ENCODE results near the gene TIMP2.

TIMP2 gene

DNA sequence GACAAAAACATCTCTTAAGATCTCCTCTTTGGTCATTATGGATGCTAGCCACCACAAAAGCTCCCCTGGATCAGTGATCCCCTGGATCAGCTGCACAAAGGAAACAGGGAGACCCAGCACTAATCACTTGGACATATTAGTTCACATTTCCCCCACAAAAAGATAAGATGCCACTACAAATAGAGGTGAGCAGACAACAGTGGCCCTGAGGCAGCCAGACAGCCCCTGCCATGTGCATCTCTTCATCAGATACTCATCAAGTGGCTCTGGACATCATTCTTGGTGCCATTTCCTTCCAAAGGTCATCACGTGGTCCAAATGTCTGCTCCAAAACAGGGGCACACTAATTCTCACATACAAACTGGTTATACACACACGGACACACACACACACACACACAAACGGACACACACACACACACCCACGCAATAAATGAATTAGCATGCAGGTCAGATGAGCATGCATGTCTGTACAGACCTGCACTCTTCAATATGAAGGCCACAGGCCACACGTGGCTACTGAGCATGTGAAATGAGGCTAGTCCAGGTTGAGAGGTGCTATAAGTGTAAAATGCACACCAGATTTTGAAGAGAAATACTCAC, 88.7 kb downstream of the TIMP2 start:
- DNase-seq (ENCODE audit: low spot score) = no peak

- no peak for DNase-seq (ENCODE audit: low spot score)
These were observed 90.6 kb downstream of the TIMP2 start for GRCh38 chr17:78834571-78834970.

- no peak for DNase-seq (ENCODE audit: low spot score)
These were observed 92.7 kb downstream of the TIMP2 start for GRCh38 chr17:78832541-78832810.

- DNase-seq (ENCODE audit: low spot score) = no peak
These were observed 93.3 kb downstream of the TIMP2 start for GRCh38 chr17:78831688-78832540.

DNA sequence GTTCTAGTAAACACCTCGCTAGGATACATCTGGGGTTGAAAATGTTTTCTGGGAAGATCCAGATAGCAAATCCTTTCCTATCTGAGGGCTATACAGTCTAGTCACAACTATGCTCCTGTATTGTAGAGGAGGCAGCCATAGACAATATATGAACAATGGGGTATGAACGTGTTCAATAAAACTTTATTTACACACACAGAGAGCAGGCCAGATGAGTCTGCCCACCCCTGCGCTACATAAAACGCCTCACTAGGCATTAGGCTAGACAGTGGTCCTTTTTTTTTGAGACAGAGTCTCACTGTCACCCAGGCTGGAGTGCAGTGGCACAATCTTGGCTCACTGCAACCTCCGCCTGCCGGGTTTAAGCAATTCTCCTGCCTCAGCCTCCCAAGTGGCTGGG, 95.7 kb downstream of the TIMP2 start:
- DNase-seq (ENCODE audit: low spot score) = no peak

- DNase-seq (ENCODE audit: low spot score) = peak; percentile 76
These were observed 96.6 kb downstream of the TIMP2 start for GRCh38 chr17:78828470-78829185.

DNA sequence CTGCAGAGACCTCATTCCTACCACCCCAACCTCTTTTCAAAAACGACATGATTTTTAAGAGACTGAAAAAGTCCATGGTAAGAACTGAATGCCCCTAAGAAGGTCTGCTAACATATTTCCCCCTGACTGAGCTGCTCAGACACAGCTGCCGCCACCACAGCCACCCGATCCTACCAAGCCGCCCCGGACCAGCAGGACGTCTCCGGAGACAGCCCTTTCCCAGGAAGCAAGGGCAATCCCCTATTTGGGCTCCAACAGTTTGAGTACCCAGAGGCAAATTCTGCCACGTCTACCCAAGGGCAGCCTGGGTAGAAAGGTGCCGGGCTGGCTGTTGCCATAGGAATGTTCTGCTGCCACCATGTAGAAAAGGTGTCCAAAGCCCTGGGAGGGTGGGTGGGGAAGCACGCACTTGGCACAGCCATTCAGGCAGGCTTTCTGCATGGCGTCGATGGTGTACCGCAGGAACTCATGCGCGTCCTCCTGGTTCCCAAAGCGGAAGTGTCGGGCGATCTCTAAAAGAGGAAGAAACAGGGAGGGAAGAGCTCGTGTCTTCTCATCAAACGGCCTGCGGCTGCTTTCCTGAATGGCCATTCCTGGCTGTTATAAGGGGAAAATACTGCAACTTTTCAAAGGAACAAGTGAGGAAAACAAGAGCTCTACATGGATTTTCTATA, 98.2 kb downstream of the TIMP2 start:
- no peak for DNase-seq (ENCODE audit: low spot score)

DNA sequence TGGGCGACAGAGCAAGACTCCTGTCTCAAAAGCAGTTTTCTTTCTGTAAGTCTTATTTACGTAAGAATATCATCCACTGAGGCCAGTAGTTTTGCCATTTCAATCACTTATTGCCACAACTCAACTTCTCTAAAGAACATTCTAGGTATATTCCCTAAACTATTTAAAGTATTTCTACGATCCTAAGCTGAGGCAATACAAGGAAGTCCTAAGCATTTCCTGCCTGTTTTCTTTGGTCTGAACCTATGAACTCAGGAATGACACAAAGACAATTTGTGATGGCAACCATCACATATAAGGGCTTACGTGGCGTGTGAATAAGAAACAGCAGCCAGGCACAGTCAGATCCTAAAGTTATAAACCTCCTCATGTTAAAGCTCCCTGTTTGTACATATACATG, 98.8 kb downstream of the TIMP2 start:
- no peak for DNase-seq (ENCODE audit: low spot score)

DNA sequence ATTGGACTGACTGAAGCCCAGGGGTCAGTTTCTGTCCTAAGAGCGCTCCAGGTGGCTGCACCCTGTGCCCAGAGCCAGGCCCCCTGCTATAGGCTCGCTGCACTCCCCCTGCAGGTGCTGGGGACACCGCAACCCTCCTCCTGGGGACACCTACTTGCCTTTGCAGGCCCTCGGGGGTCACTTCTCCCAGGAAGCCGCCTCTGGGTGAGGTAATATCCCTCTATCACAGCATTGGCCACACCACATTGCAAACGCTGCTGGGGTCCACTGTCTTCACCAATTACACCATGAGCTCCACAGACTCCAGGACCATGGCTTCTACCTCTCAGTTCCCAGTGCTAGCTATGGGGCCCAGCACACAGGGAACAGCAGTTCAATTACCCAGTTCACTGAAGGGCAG, 99.5 kb downstream of the TIMP2 start:
- no peak for DNase-seq (ENCODE audit: low spot score)

GRCh38 chr17:78824240-78824639, 100.9 kb downstream of the TIMP2 start:
- DNase-seq (ENCODE audit: low spot score) = no peak

GRCh38 chr17:78823282-78824046, 101.7 kb downstream of the TIMP2 start:
- DNase-seq (ENCODE audit: low spot score) = no peak

DNA sequence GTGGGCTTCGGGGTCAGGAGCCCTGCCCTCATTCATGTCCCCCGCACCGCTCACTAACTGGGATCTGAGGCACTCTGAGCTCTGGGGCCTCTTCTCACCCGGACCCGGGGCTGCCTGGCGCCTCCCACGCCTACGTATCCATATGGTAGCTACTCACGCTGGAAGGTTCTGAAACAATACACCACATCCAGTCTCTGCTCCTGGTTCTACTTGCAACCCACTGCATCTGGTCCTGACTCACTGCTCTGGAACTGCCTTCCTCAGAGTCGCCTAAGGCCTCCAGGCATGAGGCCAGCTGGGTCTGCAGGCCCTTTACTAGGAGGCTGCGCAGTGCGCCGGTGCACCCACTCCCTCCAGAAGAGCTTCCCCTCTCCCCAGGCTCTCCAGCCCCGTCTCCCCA, 102.6 kb downstream of the TIMP2 start:
- no peak for DNase-seq (ENCODE audit: low spot score)

DNA sequence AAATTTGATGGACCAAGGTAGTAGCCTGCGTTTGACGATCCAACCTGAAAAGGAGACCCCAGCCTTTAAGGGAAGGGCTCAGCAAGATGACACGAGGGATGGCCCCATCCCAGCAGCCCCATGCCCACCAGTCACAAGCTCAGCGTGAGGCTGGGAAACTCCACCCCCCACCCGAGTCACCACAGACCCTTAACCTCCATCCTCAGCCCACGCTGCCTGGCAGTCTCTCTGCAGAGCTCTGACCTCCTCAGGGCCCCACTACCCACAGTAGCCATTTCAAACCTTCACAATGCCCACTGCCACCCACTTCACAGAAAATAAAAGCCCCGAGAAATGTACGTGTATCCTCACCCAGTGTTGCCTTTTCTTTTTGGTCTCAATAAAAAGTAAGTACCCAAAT, 103.2 kb downstream of the TIMP2 start:
- no peak for DNase-seq (ENCODE audit: low spot score)

DNA sequence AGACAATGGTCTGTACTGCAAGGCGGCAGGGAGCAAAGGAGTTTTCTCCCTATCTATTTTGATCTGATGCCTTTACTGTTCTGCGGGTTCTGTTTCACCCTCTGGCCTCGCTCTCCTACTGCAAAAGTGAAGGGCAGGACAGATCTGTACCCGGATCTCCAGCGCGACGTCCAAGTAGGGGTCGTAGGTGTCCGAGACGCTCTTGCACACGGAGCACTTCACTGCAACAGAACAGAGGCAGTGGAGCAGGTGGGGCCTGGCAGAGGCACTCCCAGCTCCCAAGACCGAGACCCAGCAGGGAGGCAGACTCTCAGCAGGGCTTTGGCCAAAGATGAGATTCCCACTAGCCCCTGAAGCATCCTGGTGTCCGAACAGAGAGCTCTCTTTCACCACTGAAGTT, 104.3 kb downstream of the TIMP2 start:
- no peak for DNase-seq (ENCODE audit: low spot score)

- no peak for DNase-seq (ENCODE audit: low spot score)
These were observed 105.1 kb downstream of the TIMP2 start for GRCh38 chr17:78819806-78820792.

DNA sequence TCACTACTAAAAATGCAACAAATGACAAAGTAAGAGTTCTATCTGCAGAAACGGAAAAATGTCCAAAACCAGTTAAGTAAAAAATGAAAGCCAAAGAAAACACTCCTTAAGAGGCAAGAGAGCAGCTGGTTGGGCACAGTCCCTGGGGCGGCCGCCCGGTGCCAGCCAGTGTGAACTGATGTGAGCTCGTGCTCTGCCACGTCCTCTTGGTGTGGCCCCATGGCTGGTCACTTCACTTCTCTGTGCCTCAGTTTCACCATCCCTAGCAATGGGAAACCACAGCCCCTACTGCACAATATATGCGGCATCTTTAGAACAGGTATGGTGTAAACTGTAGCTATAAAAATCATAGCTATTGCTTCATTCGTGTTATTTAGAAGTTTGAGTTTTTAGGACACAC, 105.8 kb downstream of the TIMP2 start:
- no peak for DNase-seq (ENCODE audit: low spot score)

DNA sequence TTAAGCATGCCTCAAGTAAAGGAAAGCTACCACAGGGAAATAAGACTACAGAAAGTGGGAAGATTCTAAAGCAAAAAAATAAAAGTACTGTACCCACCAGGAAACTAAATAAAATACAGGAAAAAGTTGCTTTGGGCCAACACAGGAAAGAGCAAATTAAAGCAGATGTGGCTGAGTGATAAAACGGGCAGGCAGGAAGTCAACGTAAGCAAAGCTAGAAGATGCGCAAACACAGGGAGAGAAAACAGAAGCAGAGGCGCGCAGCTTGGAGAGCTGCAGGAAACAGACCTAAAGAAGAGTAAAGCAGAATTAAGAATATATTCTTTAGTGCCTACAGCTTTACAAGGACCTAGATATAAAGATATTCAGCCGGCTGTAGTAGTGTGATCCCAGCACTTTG, 106.3 kb downstream of the TIMP2 start:
- DNase-seq (ENCODE audit: low spot score) = no peak

GRCh38 chr17:78818152-78818846, 106.9 kb downstream of the TIMP2 start:
- no peak for DNase-seq (ENCODE audit: low spot score)

DNA sequence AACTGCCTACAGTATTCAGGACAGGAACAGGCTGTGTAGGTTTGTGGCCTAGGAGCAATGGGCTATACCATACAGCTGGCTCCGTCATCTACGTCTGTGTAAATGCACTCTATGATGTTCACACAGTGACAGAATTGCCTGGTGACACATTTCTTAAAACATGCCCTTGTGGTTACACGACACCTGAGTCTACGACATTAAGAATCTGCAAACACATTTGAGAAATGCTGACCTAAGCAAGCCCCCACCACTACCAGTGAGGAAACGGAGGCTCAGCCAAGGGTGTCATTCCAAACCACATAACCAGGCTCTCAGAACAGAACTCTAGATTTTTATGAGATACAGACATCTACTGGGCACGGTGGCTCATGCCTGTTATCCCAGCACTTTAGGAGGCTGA, 108.1 kb downstream of the TIMP2 start:
- no peak for DNase-seq (ENCODE audit: low spot score)

DNA sequence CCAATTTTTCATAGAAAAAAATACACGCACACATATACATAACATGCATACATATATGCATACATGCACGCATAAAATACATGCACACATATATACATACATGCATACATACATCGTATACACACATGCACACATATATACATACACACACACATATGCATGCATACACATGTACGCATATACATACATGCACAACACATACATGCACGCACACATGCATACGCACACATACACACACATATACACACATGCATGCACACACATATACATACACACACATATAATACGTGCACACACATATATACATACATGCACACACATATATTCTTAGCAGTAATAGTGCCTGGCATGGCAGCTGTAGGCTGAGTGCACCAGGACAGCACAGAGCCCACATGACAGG, 109.5 kb downstream of the TIMP2 start:
- no peak for DNase-seq (ENCODE audit: low spot score)

Data from RKO (cell line).